ENCODE measurements around the gene ATP10A.
A peak's percentile ranks its signal among the peaks of the same experiment; 100 is the strongest.
"Not testable (repeated sequence)": the region's sequence is repeated elsewhere in the genome, so short reads cannot be mapped to it uniquely, and the experiment has no call there.

ATP10A gene

DNA sequence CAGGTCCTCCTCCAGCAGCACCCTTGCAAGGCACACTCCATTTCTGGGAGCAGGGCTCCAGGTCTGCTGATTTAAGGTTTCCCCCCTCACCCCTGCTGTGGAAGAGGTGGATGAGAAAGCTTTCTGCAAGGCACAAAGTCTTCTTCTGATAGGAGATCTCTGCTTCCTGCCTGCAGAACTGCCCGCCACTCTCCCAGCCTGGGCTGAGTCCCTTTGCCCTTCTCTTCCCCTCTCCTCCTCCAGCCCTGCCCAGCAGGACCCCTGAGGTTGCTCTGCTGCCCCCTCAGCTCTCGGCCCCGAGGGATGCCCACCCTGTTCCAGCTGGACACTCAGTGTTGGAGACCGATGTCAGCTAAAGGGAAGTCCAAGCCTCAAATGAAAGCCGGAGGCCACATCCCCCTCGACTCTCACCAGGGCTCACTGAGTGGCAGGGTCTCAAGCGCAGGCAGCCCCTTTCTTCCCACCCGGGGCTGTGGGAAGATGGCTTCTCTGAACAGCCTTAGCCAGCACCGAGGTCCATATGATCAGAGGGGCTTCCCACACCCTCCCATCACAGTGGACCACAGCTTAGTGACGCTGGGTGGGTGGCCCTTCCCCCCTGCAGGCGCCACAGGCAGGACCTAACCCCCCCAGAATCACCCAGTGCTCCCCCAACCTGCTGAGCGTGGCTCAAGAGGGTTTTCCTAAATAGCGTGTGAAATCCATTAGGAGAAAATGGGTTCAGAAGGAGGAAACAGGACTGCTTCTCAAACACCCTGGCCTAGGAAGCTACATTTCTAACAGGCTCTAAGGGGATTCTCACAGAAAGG, 4.0 kb downstream of the ATP10A start:
- DNase-seq = no peak

DNA sequence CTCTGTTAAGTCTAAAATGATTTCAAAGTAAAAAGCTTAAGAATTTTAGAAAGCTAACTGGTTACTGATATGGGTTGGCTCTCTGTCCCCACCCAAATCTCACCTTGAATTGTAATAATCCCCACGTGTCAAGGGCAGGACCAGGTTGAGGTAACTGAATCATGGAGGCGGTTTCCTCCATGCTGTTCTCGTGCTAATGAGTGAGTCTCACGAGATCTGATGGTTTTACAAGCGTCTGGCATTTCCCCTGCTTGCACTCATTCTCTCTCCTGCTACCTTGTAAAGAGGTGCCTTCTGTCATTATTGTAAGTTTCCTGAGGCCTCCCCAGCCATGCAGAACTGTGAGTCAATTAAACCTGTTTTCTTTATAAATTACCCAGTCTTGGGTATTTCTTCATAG, 7.1 kb downstream of the ATP10A start:
- not testable (repeated sequence) for DNase-seq

DNA sequence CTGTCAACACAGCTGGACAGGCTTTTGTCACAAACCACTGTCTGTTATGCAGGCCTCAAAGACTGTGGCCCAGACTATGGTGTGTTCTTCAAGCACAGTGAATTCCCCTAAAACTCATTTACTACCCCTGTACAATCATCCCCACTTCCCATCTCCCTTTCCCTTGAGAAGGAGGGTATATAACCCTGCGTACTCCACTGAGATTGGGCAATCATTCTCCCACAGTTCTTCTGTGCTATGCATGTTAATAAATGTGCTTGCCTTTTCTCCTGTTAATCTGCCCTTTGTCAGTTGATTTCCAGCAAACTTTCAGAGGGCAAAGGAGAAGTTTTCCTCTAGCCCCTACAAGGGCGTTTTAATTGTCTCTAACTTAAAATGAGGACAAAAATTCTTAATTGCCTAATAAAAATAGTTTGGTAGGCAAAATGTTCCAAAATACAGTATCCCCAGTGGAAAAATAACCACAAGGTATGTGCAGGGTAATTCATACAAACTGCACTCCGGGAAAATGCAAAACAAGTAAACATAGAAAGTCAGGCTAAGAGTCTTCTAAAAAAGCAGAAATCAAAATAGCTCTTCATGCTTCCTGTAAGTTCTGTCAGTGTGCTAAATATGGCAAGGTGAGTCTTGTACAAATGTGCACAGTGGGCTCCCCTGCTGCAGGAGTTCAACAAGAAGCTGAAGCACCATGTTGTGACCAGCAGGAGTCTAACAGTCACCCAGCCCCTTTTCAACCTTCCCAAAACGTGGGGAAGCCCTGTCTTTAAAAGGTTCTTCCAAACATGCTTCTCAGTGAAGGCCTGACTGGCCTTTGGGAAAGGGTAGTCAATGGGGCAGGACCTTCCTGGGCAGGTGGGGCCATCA, 10.2 kb downstream of the ATP10A start:
- DNase-seq = peak; percentile 57 to 67 (median 67)

DNA sequence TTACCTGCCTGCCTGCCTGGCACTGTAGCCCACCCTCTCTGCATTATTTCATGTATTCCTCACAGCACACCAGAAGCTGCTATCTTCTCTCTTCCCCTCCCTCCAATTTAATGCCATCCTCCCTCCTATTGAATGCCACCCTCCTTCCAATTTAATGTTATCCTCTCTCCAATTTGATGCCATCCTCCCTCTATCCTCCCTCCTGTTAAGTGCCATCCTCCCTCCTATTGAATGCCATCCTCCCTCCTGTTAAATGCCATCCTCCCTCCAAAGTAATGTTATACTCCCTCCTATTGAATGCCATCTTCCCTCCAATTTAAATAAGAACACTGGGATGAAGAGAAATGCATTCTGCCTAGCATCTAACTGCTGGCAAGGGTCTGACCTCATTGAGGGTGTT, 11.1 kb downstream of the ATP10A start:
- DNase-seq = no peak

DNA sequence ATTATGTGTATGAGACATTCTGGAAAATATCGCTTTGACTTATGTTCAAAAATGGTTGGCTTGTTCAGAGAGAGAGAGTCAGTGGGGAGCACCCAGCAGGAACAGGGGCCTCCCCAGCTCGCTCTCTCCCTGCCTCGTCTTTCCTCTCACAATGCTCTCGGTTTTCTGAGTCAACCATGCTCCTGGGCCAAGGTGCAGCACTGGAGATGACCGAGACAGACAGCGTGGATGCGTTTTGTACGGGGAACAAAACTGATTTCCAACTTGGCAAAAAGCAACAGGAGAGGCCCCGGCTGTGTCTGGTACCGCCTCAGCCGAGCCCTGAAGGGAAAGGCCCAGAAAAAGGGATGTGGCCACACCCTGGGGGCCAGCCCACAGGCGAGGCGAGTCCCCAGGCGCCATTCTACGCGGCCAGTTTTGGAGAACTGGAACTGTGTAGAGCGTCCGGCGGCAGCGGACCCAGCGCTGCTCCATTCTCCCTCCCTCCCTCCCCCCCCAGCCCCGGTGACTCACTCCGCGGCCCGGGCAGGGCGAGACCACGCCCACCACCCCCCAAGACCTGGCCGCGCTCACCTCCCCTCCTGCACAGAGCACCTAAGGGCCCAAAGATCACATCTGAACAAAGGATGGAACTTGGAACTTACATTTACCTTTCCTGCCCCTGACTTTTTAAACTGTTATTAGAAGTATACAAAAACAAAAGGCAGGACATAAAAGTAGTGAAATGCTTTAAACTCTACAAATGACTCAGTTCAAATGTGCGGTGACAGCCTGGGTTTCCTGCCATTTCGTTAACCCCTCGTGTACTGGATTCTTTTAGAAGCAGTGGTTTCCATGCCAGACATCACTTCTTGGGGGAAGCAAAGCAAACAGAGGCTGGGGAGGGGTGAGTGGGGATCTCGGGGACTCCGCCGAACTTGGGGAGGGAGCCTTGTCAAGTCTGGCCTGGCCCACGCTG, 12.7 kb downstream of the ATP10A start:
- DNase-seq = peak; percentile 96

DNA sequence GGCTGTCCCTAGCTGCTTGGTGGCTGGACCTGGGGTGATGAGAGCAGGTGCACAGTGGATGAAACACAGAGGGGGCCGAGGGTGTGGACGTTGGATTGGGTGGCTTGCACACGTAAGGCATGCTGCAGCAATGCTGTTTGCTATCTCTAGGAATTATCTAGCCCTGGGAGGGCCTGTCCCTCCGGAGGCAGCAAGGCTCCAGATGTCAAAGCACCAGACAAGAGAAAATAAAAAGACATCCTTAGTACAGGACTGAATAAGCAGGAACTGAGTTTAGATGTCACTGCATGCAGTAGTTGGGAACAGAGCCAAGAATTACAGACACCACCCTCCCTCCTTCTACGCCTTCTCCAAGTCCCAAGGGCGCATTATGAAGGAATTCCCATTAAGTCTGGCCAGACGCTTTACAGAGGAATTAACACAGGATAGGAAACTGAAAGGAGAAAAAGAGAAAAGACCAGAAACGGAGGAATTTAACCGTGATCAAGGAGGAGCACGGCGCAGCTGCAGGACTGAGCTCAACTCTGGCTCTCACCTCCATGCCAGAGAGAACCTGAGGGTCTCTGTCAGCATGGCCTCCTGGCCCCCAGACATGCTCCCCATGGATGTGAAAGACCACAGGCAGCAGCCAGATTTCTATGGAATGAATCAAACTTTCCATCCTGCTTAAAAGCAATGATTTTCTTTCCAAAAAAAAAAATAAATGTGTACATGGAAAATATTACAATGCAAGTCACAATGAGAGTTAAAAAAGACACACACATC, 13.8 kb downstream of the ATP10A start:
- peak; percentile 58 to 74 (median 59) for DNase-seq

DNA sequence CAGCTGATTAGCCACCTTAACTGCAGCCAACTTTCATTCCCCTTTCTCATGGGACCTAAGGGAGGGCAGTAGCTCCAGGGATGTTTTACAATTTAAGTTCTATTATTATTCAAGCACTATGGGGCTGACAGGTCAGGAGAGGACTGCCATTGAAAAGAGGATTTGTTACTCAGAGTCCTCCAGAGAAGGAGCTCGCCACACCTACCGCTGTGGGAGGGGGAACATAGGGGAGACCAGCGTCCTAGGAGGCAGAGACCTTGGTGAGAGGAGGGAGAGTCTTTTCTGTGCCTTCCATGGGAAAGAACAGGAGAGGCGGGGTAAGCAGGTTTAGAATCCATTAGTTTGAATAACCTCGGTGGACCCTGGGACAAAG, 14.4 kb downstream of the ATP10A start:
- DNase-seq = no peak

DNA sequence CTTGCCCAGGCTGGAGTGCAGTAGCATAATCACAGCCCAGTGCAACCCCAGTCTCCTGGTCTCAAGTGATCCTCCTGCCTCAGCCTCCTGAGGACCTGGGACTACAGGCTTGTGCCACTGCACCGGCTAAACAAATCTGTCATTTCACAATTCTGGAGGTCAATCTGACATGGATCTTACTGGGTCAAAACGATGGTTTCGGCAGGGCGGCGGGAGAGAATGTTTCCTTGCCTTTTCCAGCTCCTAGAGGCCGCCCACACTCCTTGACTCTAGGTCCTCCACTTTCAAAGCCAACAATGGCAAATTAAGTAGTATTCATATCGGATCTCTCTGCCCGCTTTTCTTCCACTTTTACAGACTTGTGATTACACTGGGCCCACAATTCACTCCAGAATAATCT, 14.8 kb downstream of the ATP10A start:
- DNase-seq = no peak

DNA sequence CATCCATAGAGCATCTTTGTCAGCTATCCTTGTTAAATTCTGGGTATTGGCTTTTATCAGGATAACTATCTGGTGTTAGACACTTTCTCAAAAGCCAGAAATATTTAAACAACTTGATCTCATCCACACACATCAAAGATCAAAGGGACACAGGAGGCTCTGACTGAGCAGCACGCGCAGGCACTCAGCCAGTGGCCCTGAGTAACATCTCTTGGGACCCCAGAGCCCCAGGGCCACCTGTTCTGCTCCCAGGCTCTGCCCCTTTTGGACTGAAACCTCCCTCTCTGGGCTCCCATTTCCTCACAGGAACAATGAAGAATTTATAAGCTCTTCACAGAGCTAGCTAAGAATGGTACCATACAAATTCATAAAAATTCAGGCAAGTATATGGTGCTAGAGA, 16.1 kb downstream of the ATP10A start:
- no peak for DNase-seq

DNA sequence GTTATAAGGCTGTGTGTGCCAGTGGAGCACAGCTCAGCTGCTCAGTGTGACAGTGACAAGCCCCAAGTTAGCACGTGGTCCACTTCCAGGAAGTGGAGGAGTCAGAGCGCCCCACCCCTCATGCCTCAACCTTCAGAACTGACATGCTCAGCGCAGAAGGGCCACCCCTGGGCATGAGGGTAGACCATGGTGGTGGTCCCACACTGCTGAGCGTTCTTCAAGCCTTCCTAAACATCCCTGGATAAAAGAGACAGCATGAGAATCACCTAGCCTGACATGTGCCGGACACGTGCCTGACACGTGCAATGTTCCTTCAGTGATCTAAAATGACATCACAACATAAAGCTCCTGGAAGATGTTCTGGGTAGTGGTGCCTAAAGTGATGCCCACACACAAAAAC, 16.8 kb downstream of the ATP10A start:
- DNase-seq = peak in 1 of 3 donors; percentile 25

DNA sequence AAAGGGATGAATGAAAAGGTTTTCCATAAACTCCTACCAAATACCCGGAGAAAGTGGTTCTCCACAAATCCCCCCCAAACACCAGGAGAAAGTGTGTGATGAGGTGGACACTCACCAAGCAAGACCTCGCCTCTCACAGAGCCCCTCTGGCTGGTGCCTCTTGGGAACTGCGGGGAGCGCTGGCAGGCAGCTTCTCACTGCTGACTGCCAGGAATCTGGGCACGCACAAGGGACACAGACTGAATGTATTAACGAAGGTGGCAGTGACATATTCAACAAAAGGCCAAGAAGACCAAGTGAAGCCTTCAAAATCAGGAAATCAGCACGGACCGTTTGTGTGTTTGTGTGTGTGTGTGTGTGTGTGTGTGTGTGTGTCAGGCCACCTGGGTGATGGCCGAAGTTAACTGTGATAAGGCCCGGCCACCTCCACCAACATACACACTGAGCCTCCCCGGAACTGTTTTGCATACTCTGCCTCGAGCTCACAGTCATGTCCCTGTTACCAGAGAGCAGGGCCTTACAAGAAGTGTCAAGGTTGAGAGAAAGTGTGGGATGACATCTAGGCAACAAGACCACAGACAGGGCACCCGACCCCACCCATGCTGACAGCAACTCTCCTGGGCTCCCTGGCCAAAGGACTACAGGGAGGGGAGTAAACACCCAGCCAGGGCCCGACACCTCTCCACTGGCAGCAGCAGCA, 18.0 kb downstream of the ATP10A start:
- DNase-seq = no peak

DNA sequence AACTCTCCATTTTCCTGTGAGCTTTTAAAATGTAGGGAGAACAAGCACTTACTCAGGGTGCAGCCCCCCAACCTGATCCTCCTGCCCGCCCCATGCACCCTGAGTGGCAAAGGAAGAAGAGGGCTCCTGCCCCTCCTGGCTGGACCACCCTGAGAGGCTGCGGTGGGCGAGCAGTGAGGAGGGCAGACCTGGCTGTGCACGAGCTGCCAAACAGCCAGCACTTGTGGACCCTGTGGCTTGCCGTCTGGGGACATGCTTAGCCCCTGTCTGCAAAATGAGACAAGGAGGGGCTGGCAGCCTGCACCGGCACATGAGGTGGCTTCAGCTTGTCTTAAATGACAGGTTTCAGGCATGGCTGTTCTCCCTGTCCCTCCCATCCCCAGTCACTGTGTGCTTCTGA, 18.6 kb downstream of the ATP10A start:
- DNase-seq = no peak

DNA sequence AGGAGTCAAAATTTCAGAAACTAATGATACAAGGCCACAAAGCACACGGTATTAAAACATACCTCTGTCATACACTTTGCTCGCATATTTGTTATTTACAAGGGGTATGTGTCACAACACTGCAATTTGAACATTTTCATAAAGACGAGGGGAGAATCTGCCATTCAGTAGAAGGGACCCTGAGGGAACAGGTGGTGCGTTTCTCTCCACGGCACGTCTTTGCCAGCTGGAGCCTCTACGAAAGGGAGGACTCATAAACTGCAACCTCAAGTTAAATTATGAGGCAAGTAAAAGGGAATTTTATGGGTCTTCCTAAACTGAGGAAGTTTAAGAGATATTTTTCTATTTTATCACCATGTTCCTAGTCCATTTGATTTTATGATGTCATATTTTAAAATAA, 19.1 kb downstream of the ATP10A start:
- DNase-seq = no peak

DNA sequence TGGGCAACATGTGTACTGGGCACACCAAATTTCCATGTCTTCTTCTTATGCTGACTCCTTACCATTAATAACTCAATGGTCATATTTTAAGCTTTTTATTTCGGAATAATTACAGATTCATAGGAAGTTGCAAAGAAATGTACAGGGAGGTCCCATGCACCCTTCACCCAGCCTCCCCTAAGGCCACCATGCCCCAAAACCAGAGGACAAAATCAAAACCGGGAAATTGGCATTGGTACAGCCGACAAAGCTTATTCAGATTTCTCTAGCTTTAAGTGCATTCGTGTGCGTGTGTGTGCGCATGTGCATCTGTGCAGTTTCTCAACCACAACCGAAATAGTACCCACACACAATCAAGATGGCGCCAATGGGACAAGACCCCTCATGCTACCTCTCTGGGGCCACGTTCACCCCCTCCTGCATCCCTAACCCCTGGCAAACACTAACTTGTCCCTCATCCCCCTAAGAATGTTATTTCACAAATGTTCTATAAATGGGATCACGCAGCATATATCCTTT, 23.4 kb downstream of the ATP10A start:
- DNase-seq = no peak

DNA sequence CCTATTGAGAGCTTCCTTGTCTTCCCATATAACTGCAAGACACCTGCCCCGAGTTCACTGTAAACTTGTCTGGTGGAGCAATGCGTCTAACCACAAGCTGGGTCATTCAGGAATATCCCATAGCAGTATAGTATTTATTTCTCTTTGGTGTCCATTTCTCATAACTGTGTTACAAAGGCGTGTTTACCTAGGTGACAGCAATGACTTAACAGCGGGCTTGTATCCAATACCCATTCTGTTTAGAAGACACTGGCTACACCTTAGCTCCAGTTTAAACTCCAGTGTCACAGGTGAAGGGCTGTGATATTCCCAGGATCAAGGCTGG, 24.3 kb downstream of the ATP10A start:
- DNase-seq = no peak

DNA sequence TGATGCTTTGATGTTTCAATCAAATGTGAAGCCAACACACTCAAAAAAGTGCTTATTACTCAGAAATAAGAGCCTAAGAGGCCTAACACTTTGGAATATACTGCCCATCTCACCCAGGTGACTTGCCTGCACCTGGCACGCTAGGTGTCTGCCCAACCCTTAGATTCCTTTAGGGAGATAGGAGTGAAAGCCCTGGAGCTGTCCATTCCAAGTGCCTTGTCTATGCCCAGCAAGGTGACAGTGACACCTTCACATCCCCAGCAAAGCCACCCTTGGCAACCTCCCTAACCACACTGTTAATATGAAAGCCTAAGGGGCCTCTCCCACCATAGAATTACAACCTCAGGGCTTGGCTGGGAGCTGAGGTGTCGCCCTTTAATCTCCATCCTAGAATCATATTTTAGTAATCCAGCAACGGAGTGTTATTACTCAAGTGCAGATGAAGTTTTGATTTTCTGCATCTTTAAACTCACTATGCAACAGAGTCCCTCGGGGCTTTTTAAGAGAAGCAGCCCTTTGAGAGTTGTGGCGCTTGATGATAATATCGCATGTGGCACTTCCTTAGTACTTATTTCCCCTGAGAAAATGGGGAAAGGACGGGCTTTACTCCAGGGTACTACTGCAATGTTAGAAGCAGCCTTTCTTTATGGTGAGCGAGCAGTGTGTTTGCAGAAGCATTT, 24.8 kb downstream of the ATP10A start:
- DNase-seq = no peak

DNA sequence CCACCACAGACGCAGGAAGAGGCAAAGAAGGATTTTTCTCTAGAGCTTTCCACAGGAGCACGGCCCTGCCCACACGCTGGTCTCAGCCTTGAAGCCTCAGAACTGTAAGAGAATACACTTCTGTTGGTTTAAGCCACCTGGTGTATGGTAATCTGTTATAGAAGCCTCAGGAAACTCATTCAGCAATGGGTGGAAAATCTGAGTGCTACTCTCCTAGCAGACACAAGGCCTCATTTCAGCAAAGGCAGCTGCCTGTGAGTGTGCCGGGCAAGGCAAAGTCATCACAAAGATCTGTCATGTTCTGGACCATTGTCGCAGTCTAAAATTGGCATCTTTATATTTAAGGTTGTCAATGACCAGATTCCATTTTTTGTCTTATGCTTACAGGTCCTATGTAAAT, 31.0 kb downstream of the ATP10A start:
- no peak for DNase-seq

DNA sequence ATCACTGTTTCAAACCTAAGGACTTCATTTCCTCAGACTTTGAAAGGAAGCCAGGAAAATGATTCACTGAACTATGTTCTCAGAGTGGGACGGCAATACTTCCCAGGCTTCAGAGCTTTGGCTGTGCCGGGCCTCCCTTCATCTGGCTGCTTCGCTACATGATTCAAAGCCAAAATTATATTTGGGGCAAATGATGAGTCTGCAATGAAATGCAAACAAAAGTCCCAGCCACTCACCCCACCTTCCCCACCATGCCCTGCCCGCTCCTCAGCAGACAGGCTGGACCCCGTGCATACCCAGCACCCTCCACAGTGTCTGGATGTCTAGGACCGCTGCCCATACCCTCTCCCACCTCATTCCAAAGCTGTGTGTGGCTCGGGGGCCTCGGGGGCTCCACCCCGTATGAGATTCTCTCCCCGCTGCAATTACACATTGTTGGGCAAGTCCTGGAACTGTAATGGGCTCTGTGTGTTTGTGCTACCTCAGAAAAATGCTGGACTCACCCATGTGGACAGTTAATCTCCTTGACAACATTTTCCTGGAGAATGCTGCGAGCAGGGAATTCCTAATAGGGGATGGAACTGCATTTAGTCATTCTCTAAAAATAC, 32.2 kb downstream of the ATP10A start:
- no peak for DNase-seq

DNA sequence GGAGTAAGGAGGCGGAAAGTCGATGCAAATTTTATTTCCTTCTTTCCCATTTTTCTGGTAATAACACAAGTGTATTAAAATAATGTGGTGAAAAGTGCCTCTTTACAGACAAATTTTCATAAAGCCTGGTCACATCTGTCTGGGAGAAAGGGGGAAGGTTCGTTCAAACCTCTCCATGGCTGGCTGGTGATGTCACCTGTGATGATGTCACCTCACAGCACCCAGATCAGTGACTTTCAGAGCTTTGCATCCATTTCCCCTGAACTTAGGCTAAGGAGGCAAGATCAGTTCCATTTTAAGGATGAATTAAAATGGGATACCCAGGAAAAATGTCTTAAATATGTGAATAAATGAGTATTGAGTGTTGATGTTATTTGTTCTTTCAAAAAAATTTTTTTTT, 34.1 kb downstream of the ATP10A start:
- DNase-seq = peak; percentile 27 to 38 (median 29)

DNA sequence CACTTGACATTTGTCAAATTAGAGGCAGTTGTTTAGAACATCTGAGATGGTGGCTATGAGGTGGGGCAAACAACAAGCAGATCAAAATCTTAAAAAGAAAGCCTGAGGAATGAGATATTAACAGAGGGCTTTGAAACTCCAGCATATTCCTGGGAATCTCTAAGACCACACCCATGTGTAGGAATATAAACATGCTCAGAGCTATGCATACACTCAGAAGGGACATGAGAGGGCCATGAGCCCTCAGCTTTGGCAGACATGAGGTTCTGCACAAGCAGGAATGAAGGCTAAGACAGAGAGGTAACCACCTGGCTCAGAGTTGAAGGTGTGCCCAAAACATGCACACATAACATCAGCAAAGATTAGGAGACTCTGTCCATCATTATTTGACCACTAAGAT, 37.9 kb downstream of the ATP10A start:
- DNase-seq = no peak

Data from suppressor macrophage treated with lipopolysaccharide for 1 hour (primary cell).